Measurements from ENCODE around the gene DNAH6.

Gene DNAH6

DNA sequence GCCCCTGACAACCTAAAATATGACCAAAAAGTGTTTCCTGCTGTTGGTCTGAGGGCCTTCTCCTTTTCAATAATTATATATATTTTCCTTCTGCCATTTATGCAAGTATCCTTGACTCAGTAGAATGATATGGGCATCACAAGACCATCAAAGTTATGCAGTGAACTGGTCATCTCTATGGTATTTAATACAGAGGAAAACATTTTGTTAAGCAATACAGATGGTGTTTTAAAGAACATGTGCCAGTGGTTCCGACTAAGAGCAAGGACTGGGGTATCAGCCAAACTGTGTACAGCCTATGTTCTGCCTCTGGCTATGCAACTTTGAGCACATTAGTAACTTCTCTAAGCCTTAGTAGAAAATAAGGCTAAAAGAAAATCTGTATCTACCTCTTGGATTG is 185.6 kb downstream of the DNAH6 start:
- no peak for DNase-seq

DNA sequence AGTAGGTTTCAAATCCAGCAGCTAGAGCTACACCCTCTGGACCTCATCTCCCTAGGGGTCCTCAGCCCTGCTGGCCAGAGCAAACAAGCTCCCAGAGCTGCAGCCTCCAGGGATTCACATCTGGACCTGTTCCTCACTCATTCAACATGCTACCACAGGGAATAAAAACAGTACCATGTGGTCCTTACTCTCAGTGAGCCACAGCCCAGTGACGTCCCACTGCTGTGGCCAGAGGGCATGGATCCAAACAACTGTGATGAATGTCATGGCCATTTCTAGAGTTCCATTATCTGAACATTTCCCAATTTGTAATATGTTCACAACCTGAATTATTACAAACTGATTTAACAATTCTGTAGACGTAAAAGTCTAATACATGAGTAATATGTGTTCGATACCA is 186.6 kb downstream of the DNAH6 start:
- DNase-seq, result no peak

DNA sequence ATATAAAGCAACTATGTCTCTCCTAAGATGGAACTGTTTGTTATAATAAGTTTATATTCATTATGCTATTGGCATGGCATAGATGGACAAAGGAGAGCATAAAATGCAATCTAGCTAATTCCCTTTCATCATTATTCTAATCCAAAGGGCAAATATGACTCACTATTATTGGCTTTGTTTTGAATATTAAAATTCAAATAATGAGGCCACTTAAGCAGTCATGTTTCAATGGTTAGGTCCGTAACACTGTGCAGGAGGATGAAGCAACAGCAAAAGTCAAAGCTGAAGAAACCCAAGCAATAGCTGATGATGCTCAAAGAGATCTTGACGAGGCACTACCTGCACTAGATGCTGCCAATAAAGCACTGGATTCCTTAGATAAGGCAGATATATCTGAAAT is 187.5 kb downstream of the DNAH6 start:
- no peak for DNase-seq

DNA sequence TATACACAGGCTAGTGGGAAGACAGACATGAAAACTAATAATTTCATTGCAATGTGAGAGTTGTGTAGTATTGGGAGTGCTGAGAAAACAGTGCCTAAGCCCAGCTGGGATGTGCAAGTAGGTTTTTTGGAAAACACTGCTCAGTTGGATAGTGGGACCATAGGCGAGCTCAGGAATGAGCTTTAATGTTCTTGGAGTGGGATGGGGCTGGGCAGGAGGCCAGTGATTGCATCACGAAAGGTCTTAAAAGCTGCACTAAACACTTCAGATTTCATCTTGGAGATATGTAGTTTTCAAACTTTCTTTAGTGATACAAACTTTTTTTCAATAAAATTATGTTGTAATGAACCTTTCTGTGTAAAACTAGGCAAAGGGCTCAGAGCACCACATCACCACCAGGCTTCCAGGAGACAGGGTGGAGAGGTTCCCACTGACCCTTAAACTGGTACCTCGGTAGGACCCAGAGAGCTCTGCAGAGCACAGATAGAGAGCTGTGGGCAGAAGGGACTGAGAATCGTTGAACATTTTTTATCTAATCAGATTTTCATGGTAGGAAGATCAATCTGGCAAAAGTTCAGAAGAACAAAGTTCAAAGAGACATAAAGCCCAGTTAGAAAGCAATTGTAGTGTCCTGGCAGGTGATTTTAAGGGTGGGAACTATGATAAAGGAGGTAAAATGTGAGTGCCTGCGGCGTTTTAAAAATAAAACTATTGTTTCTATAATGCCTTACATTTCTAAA is 188.4 kb downstream of the DNAH6 start:
- DNase-seq, result no peak

DNA sequence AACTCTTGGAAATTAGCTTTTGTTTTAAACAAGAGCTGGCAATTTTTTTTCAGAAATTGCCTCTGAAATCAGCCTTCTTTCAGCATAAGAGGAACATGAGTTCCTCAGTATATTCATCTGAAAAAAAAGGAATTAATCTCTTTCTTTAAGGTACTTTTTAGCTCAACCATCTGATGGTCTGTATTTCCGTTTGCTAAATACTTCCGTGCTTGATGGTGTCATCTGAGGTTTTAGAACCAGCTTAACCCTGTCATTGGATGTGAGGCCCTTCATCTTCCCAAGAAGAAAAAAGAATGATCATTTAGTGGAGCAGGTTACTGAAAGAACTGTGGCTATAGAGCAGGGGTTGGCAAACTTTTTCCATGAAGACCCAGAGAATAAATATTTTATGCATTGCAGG is 189.6 kb downstream of the DNAH6 start:
- no peak for DNase-seq

DNA sequence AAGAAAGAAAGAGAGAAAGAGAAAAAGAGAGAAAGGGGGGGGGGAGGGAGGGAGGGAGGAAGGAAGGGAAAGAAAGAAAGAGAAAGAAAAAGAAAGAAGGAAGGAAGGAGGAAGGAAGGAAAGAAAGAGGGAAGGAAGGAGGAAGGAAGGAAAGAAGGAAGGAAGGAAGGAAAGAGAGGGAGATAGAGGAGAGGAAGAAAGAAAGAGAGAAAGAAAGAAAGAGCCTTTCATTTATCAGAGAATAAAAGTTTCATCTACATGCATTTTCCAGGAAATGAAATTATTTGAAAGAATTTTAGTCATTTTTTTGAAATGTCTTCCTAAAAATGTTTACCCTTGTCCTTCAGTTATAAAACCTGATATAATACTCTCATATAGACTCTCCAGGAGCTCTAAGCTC is 192.1 kb downstream of the DNAH6 start:
- DNase-seq, result no peak

DNA sequence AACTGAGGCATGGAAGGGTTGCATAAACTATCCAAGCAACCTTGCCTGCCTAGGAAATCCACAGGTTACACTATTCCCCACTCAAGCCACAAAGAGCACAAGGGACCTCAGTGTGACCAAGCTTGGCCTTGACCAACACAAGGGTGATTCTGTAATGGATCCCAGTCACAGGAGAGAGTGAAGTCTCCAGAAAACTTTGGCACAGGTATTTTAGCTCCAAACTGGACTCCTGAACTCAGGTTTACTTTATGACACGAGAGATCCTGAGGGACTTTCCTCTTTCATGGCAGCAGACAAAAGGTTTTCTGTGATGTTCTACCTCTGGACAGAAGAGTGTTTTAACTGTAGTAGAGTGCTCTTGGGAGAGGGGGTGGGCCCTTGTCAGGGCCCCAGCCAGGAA is 195.4 kb downstream of the DNAH6 start:
- no peak for DNase-seq

DNA sequence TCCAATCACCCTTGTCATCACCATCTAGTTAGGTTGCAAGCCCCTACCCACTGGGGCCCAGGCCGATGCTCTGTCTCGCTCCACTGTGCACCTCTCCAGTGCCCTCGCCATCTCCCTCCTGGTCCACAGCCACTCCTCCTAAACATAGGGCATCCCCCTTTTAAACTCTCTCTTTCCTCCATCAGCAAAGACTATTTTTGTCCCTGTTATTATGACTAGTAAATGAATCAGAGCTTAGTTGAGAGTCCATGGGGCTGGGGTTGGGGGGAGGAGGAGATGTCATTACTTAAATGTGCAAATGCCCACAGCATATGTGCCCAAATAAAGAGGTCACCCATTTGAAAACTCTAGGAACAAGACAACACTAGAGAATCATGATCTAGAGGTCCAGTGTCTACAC is 197.1 kb downstream of the DNAH6 start:
- no peak for DNase-seq

DNA sequence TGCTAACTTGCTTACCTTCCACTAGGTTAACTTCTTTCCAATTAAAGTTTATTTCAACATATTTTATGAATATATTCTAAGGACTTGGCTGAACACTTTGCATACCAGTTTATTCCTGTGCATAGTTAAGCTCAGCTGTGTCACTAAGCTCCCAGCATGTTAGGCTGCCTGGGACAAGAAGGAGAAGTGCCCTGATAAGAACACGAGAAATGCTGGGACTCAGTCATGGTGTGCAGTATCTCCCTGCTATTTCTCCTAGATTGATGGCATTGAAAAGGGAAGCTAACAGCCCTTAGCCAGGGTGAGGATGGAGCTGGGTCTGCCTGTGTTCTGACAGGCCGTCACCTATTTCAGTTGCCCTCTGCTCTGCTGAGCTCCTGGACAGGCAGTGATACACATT is 200.3 kb downstream of the DNAH6 start:
- no peak for DNase-seq

DNA sequence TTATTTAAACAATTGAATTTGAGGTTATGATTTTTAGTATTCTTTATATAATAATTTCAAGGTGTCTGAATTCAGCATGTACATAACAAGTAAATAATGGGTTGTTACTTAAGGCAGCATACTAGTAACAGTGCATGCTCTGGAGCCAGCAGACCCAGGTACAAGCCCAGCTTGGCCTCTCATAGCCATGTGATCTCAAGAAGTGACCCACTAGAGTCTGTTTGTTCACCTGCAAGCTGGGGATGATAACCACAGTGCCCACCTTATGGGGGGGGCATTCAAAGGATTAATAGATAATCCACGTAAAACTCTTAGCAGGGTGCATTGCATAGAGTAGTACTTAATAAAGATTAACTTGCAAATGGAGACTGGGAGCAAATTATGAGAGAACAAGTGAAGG is 201.0 kb downstream of the DNAH6 start:
- no peak for DNase-seq

DNA sequence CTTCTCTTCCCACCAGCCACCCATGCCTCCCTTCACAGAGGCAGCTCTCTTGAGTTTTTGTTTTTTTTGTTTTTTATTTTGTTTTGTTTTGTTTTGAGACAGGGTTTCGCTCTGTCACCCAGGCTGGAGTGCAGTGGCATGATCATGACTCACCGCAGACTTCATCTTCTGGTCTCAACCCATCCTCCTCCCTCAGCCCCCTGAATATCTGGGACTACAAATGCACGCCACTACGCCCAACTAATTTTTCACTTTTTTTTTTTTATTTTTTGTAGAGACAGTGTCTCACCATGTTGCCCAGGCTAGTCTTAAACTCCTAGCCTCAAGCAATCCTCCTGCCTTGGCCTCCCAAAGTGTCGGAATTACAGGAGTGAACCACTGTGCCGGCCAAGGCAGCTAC is 203.1 kb downstream of the DNAH6 start:
- no peak for DNase-seq

DNA sequence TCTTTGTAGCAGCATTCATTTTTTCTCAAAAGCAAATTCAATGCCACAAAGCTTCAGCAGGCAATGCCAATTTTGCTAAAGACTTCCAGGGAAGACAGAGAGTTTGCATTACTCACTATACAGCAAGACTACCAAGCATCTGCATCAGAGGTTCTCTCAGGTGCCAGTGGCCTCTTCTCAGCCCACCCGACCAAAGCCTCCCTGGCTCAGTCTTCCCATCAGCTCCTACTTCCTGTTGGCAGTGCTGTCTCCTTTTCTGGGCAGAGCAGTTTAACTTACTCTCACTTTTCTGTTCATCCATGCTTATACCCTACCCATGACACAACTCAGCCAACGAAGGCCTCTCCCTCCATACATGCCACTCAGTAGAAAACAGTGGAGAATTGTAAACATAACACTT is 207.5 kb downstream of the DNAH6 start:
- no peak for DNase-seq

DNA sequence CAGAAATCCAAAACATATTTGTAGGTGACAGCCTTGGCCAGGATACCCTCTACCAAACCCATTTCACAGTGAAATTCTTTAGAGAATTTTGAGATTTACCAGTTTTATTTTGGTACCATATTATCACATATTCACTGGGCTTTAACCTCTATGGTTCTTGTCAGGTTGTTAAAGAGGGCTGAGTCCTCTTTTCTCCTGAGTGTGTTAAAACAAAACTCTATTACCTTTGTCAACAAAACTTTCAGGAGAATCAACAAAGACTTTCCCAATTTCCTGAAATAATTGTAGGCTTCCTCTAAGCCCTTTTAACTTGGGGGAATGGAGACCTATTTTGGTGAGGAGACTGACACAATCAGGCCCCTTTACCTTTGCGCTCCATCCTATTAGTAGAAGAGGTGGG is 209.4 kb downstream of the DNAH6 start:
- DNase-seq, result no peak

DNA sequence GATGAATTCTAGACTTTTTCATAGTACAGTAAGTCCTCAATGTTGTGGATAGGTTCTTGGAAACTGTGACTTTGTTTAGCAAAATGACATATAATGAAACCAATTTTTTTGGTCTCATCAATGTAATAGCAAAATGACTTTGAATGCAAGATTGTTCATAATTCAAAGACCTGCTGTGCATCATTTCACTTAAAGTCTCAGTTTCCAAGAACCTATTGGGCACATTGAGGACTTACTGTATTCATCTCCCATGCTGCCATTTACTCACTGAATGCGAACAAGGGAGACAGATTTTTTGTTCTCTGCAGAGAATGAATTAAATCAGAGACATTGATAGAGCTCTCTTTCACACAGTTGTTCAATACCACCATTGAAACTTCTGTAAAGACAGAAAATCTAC is 211.0 kb downstream of the DNAH6 start:
- no peak for DNase-seq

DNA sequence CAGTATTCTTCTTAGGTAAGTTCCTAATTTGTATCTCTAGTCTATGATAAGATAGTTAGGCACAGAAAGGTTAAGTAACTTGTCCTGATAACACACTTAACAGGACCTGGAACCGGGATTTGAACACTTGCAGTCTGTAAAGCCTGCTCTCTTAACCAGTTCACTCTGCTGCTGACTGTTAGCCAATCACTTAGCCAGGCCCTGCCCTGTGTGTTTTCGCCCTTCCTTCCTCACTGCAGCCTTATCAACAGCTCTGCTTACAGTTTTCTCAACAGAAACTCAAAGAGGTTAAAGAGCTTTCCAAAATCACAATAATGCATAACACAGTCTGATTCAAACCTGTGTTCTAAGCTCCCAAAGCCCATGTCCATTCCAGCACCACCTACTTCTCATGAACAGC is 212.9 kb downstream of the DNAH6 start:
- DNase-seq, result no peak

DNA sequence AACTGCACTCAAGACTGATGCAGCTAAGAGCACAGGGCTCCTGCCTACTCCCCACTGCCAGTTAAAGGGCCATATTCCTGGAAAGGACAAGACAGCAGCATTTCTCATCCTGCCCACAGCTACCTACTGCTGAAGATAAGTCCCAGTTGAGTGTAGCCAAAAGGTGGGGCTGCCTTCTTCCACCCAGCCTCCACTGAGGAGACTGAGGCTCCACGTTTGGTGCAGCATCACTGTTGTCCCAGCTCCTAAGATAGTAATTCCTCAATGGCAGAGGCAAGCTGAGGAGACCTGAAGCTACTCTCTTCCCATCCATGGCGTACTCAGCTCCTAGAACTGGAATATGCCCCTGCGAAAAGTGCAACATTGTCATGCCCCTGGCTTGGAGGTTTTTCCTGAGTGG is 214.9 kb downstream of the DNAH6 start:
- no peak for DNase-seq

DNA sequence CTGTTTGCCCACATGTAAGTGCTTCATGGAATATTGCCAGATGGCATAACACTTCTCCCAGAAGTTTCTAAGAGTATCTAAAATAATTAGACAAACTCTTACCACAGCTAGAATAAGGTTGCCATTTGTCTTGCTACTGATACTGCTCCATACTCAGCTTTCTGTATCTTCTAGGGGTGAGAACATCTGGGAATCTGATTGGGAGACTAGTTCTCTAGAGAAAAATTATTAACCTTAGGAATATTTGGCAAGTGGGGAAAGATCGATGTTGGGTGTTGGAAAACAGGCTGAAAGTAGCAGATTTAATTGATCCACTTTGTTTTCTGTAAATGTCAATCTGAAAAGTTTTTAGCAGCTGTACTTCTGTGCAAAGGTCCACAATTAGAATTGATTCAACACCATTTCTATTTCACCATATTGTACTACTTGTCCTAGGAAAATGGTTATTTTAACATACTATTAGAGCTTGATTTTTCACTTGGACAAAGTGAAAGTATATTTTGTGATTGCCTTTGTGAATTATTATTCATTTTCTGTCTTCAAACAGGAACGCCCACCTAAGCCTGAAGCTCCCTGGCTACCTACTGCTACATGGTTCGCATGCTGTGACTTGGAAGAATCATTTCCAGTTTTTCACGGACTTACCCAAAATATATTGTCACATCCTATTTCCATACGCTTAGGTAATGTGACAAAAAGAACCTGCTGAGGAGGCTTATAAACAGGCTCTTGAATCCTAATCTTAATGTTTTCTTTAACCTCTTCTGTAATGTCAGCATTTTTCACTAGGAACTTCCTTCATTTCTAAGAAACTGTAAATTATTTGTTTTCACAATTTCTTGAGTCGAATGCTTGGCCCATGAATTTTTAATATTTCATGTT is 216.8 kb downstream of the DNAH6 start:
- DNase-seq, result no peak

DNA sequence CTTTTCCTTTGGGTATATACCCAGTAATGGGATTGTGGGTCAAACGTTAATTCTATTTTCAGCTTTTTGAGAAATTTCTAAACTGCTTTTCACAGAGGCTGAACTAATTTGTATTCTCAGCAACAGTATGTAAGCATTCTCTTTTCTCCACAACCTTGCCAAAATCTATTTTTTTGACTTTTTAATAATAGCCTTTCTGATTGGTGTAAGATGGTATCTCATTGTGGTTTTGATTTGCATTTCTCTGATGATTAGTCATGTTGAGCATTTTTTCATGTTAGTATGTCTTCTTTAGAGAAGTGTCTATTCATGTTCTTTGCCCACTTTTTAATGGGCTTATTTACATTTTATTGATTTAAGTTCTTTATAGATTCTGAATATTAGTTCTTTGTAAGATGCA is 219.1 kb downstream of the DNAH6 start:
- no peak for DNase-seq

DNA sequence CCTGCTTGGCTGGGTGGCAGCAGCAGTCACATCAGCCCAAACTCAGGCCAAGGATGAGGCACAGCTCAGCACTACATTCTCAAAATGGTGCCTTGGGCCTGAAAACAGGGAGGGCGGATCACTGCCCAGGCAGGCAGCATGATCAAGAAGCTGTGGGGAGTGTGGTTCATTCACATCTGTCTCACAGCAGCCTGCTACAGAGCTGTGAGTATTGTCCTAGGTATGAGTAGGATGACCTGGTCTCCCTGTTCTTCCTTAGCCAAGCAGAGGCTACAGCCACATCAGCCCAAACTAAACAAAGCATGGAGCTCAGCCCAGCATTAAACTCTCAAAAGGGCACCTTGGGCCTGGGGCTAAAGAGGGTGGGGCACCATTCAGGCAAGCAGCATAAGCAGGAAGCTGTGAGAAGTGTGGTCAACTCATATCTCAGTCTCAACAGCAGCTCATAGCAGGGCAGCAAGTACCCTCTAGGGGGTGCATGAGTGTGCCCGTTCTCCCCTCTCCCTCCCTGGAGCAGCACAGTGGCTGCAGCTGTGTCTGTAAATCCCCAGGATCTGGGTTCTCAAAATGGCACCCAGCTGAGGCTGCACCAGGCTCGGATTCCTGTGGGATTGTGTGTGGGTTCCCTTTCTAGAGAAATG is 225.0 kb downstream of the DNAH6 start:
- peak; percentile 67 for DNase-seq

DNA sequence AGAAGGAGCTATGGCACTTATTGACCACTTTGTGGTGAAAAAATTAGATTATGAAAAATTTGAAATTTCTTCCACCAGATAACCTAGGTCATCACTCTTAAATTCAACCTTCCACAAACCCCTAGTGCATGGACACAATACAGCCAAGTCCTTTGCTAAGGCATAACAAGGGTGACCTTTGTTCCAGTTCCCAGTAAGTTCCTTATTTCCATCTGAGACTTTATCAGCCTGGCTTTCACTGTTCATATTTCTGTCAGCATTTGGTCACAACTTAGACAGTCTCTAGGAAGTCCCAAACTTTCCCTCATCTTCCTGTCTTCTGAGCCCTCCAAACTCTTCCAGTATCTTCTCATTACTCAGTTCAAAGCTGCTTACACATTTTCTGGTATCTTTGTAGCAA is 232.0 kb downstream of the DNAH6 start:
- no peak for DNase-seq

DNA sequence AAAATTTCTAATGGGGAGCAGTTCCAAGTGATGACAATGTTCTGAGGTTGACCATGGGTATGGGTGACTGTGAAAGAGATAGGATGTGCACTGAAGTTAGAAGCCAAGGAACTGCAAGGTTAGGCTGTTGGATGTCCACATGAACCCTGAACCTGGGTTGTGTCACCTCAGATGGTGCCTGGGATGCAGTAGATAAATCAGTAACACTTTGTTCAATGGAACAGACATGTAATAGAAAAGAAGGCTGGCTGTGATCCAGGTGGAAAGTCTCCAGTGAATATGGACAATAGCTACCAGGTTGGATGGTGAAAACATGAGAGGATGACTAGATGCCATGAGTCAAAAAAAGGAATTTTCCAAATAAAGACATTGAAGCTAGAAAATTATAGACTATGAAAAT is 233.1 kb downstream of the DNAH6 start:
- no peak for DNase-seq

DNA sequence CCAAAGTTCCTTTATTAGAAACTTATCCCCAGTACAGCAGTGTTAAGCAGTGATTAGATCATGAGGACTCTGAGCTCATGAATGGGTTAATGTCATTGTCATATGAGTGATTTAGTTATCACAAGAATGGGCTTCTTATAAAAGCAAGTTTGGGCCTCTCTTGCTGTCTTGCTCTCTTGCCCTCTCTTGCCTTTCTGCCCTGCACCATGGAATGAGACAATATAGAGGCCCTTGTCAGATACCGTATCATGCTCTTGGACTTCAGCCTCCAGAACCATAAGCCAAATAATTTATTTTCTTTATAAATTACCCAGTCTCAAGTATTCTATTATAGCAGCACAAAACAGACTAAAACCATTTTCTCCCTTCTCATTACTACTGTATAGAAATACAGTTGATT is 238.8 kb downstream of the DNAH6 start:
- no peak for DNase-seq

DNA sequence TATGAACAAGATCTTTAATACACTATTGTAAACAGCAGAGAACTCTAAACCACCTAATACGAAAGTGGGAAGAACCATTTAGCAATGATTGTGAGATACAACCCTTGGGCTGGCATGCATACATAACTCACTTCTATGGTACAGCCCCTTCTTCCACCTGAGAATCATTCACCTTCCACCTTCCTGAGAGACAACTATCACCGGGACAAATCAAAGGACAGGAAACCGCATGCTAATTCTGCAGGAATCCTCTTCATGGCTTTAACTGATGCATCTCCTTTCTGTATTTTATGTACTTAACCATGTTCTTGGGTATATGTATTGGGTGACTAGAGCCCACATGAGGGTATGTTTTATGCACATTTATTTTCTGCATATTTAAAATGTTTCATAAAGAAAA is 241.3 kb downstream of the DNAH6 start:
- no peak for DNase-seq

DNA sequence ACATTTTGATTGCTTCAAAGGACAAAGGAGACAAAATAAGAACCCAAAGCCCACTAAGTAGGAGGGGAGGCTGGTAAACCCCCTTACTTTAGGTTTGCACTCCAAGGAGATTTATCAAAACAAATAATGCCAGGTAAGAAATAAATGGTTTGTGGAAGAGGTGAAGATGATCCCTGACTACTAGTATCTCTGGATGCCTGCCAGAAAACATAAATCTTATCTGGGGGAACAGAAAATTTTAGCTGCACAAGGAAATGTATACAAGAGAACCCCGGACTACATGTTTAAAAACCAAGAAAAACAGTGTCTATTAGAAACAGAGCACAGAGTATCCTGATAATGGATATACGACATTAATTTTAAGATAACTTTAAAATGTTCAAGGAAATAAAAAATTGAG is 250.5 kb downstream of the DNAH6 start:
- no peak for DNase-seq
